ENCODE measurements around the gene DIPK1C.

Gene DIPK1C

GRCh38 chr18:74430806-74431571, 26.1 kb downstream of the DIPK1C start:
- H3K27me3 ChIP-seq (ENCODE audit: insufficient read depth, poor library complexity, severe bottlenecking): no peaks in the 10 kb centered on the region

DNA sequence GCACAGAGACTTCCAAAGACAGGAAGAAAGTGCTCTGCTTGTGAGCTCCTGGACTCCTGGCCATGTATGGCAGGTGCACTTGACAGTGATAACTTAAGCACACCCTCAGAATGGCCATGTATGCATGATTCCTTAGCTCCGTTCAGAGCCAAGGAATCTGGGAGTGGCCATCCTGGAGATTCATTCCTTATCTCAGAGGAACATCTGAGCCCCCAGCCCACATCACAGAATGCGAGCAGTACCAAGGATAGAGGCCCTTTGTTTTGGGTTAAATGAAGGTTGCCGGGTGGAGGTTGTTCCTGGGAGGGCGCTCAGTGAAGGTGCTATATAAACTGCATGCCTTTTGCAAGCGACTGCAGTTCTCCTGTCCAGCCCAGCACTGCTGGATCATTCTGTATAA, 26.9 kb downstream of the DIPK1C start:
- TF ChIP-seq, protein P1, sequence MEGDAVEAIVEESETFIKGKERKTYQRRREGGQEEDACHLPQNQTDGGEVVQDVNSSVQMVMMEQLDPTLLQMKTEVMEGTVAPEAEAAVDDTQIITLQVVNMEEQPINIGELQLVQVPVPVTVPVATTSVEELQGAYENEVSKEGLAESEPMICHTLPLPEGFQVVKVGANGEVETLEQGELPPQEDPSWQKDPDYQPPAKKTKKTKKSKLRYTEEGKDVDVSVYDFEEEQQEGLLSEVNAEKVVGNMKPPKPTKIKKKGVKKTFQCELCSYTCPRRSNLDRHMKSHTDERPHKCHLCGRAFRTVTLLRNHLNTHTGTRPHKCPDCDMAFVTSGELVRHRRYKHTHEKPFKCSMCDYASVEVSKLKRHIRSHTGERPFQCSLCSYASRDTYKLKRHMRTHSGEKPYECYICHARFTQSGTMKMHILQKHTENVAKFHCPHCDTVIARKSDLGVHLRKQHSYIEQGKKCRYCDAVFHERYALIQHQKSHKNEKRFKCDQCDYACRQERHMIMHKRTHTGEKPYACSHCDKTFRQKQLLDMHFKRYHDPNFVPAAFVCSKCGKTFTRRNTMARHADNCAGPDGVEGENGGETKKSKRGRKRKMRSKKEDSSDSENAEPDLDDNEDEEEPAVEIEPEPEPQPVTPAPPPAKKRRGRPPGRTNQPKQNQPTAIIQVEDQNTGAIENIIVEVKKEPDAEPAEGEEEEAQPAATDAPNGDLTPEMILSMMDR (IDR thresholded peaks at IDR 0.05; ENCODE audit: insufficient read depth, low read length): no peak
- no peak overlapping the region for H3K4me3 ChIP-seq (replicated peaks; ENCODE audit: insufficient read depth, low read length)
- no peak overlapping the region for H3K27ac ChIP-seq (replicated peaks)
- DNase-seq (ENCODE audit: low read depth in 1 of 2, low spot score in 1 of 2): no peak
- no peaks in the 10 kb centered on the region for H3K27me3 ChIP-seq (ENCODE audit: insufficient read depth, poor library complexity, severe bottlenecking)

More at GRCh38 chr18:74430806-74431571, 26.1 kb downstream of the DIPK1C start:
- Histone ChIP-seq H3K27ac (replicated peaks) (no peak overlapping the region), H3K4me3 (replicated peaks; ENCODE audit: insufficient read depth, low read length) (no peak overlapping the region)
- DNase-seq (ENCODE audit: low read depth in 1 of 2, low spot score in 1 of 2): no peak
- TF ChIP-seq, protein P1 (IDR thresholded peaks at IDR 0.05; ENCODE audit: insufficient read depth, low read length): no peak
- TF ChIP-seq GABPA (IDR thresholded peaks at IDR 0.05; ENCODE audit: low read depth): no peak
- TF ChIP-seq SPI1 (IDR thresholded peaks at IDR 0.05; ENCODE audit: borderline replicate concordance, low read depth): no peak
- TF ChIP-seq POLR2AphosphoS5 (IDR thresholded peaks at IDR 0.05; ENCODE audit: low read depth): no peak
- TF ChIP-seq, protein P2, sequence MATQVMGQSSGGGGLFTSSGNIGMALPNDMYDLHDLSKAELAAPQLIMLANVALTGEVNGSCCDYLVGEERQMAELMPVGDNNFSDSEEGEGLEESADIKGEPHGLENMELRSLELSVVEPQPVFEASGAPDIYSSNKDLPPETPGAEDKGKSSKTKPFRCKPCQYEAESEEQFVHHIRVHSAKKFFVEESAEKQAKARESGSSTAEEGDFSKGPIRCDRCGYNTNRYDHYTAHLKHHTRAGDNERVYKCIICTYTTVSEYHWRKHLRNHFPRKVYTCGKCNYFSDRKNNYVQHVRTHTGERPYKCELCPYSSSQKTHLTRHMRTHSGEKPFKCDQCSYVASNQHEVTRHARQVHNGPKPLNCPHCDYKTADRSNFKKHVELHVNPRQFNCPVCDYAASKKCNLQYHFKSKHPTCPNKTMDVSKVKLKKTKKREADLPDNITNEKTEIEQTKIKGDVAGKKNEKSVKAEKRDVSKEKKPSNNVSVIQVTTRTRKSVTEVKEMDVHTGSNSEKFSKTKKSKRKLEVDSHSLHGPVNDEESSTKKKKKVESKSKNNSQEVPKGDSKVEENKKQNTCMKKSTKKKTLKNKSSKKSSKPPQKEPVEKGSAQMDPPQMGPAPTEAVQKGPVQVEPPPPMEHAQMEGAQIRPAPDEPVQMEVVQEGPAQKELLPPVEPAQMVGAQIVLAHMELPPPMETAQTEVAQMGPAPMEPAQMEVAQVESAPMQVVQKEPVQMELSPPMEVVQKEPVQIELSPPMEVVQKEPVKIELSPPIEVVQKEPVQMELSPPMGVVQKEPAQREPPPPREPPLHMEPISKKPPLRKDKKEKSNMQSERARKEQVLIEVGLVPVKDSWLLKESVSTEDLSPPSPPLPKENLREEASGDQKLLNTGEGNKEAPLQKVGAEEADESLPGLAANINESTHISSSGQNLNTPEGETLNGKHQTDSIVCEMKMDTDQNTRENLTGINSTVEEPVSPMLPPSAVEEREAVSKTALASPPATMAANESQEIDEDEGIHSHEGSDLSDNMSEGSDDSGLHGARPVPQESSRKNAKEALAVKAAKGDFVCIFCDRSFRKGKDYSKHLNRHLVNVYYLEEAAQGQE (IDR thresholded peaks at IDR 0.05; ENCODE audit: insufficient replicate concordance, low read depth): no peak

GRCh38 chr18:74429096-74429495, 28.0 kb downstream of the DIPK1C start:
- H3K4me3 ChIP-seq (replicated peaks; ENCODE audit: insufficient read depth, low read length): no peak overlapping the region
- H3K27ac ChIP-seq (replicated peaks): no peak overlapping the region
- DNase-seq (ENCODE audit: low read depth in 1 of 2, low spot score in 1 of 2): no peak
- H3K27me3 ChIP-seq (ENCODE audit: insufficient read depth, poor library complexity, severe bottlenecking): no peaks in the 10 kb centered on the region
- no peak for TF ChIP-seq SPI1 (IDR thresholded peaks at IDR 0.05; ENCODE audit: borderline replicate concordance, low read depth)
- TF ChIP-seq, protein P2 (IDR thresholded peaks at IDR 0.05; ENCODE audit: insufficient replicate concordance, low read depth): no peak
- TF ChIP-seq, protein P1 (IDR thresholded peaks at IDR 0.05; ENCODE audit: insufficient read depth, low read length): no peak
- TF ChIP-seq POLR2AphosphoS5 (IDR thresholded peaks at IDR 0.05; ENCODE audit: low read depth): no peak
- TF ChIP-seq GABPA (IDR thresholded peaks at IDR 0.05; ENCODE audit: low read depth): no peak

Measured in HL-60 (cell line).